ENCODE data around the gene GALR2.

DNA sequence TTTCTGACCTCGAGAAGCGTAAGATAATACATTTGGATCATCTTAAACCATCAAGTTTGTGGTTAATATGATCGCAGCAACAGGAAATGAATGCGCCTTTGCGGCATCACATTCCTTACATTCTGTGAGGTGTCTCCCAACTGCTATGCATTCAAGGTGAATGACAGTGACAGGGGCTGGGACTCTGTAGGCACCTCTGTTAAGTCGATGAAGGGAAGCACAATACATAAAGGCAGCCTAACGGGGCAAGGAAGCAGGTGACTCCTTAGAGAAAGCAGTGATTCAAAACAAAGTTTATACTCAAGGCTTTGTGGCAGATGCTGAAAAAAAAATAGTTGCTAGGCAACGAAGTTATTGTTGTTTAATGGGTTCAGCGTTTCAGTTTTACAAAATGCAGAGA lies 25.9 kb upstream of the GALR2 start:
- no peak for TF ChIP-seq FOXA1 (IDR thresholded peaks at IDR 0.05)
- no peak for TF ChIP-seq CTBP1 (IDR thresholded peaks at IDR 0.05; ENCODE audit: borderline replicate concordance)
- no peak for TF ChIP-seq BHLHE40 (IDR thresholded peaks at IDR 0.05; ENCODE audit: borderline replicate concordance)
- no peak for TF ChIP-seq ZNF384 (IDR thresholded peaks at IDR 0.05)
- no peak for TF ChIP-seq FOXM1 (IDR thresholded peaks at IDR 0.05; ENCODE audit: borderline replicate concordance)
- TF ChIP-seq NFRKB (IDR thresholded peaks at IDR 0.05): no peak
- no peak for TF ChIP-seq ELF4 (IDR thresholded peaks at IDR 0.05)

Data from HEK293T (cell line).